GM10248 (cell line): ENCODE results near the gene ADAD1.

Source experiments
- CTCF ChIA-PET: fragments of 300-600 bp; sonication (Branson Sonifier 250); formaldehyde crosslinking; extraction: SDS; loops from one replicate; lab custom pipeline; 2021; ENCODE audit warnings: antibody characterized with exemption; lab: Yijun Ruan, JAX
- POLR2A ChIA-PET: fragments of 350-650 bp; sonication (Branson Sonifier 250); formaldehyde crosslinking; extraction: SDS; loops from one replicate; lab custom pipeline; 2020; ENCODE audit warnings: antibody characterized with exemption; lab: Yijun Ruan, JAX
- DNase-seq: peaks from one replicate; pipeline ENCODE4 v3.0.0; 2012; ENCODE audit errors: extremely low spot score
- CTCF ChIP-seq: IDR thresholded peaks from 2 replicates; pipeline ENCODE4 v1.5.1; 2012; ENCODE audit warnings: mild to moderate bottlenecking, low read depth; ENCODE audit errors: extremely low read depth, missing control alignments, control extremely low read depth

ADAD1 gene

DNA sequence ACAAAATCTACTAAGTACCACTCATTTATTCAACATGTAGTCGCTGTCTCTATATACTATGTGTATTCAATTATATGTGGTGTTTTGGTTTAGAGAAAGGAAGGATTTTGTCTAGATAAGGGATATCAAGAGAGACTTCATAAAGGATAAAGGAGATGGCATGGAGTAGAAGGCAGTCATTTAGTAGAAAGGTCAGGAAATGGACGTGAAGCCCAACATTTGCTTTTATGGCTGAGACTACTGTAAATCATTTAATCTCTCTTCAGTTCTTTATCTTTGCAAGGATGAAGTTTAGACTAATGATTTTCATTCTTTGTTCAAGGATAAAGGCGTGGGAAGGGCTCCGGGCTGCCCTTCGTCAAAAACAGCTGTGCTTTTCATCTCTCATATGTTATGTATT, 52.5 kb downstream of the ADAD1 start:
- ChIA-PET POLR2A (no interaction called here), CTCF (no interaction called here)
- no peak for TF ChIP-seq CTCF
- DNase-seq: no peak

GRCh38 chr4:122434285-122434684, 55.5 kb downstream of the ADAD1 start:
- ChIA-PET CTCF (interaction anchor here (0.9 to 1.4 kb wide), 4 partner anchors 12 to 36 kb away, joined by 3 to 4 read pairs (median 3); no protein-coding TSS in a partner anchor), POLR2A (no interaction called here)
- no peak for TF ChIP-seq CTCF
- no peak for DNase-seq

GRCh38 chr4:122450847-122451246, 72.0 kb downstream of the ADAD1 start:
- CTCF ChIA-PET: no interaction called here
- DNase-seq: no peak
- POLR2A ChIA-PET: no interaction called here
- TF ChIP-seq CTCF: peak; percentile 4

DNA sequence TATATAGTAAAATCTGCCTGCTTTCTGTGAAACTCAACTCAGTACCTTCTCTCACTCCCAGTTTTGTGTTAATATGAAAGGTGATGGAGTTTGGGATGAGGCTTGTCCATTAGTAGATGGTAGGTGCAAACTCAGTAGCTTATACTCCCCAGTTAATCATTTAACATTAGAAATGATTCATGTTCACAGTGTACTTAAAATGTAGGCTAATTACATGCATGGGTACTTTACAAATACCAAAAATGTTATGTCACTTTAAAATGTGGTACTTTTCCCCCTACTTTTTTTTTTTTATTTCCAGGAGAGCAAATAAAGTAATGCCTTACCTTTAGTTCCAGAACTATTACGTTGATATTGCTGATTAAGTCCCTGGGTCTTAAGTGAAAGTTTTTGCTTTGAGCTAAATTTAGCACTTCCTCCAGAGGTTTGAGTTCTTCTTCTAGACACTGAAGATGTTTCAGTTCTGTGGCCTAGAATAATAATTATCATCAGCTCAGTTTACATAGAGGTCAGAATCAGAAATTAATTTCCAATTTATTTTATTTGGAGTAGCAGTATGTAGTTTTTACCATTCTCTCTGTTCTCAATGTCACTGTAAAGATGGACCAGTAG, 74.7 kb downstream of the ADAD1 start:
- no peak for TF ChIP-seq CTCF
- no peak for DNase-seq
- ChIA-PET CTCF (no interaction called here), POLR2A (no interaction called here)

- TF ChIP-seq CTCF: no peak
- POLR2A ChIA-PET: no interaction called here
- DNase-seq: no peak
- CTCF ChIA-PET: no interaction called here
These were observed 77.7 kb downstream of the ADAD1 start, which contains the start of gene IL2 for GRCh38 chr4:122456231-122457116. TSS of gene IL2 (minus strand) at chr4:122456725. CDS start at chr4:122456440, 285 bp downstream.

DNA sequence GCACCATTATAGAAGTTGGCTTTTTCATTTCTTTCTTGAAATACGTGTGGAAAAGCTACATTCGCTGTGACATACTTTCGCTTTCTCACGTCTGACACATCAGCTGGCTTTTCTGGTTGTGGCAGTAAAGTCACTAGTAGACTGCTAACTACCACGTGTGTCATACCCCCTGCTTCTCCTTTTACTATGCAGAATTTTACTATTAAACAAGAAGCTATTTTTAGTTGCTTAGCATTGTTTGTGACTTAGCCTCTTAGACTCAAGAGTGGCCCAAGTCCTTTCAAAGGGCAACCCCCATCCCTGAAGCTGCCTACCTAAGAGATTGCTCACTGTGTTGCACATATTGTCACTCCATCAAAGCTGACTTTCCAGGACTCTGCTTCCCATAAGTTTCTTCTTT, 79.8 kb downstream of the ADAD1 start:
- CTCF ChIA-PET: no interaction called here
- POLR2A ChIA-PET: no interaction called here
- no peak for DNase-seq
- no peak for TF ChIP-seq CTCF
